Measurements from ENCODE around the gene TMEM182.

Gene TMEM182

DNA sequence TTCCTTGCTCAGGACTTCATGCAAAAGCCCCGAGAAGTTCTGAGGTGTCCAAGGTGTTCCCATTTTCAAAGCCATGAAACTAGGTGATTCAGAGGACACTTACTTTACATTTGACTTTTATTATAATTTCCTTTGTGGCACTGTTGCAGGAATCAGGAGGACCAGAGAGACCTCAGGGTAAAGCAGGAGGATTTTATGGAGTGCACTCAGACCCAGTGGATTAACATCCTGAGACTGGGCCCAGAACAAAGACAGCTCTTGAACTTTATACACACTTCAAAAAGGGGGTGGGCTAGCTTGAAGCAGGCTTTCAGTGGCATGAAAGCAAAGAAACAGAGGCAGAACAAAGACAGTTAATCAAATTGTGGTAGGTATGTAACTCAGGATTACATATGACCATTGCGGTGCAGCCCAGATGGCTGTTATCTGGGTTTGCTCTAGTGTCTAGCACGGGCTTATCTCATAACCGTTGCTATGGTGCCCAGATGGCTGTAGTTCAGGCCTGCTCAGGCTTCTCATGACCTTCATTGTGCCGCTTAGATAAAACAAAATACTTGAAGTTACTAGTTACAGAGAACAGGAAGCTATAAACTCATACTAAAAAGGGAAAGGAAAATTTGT is 39.4 kb downstream of the TMEM182 start:
- DNase-seq = no peak

GRCh38 chr2:102801858-102802699 is 40.2 kb downstream of the TMEM182 start:
- no peak for DNase-seq

GRCh38 chr2:102803041-102803896 is 41.4 kb downstream of the TMEM182 start:
- no peak for DNase-seq

DNA sequence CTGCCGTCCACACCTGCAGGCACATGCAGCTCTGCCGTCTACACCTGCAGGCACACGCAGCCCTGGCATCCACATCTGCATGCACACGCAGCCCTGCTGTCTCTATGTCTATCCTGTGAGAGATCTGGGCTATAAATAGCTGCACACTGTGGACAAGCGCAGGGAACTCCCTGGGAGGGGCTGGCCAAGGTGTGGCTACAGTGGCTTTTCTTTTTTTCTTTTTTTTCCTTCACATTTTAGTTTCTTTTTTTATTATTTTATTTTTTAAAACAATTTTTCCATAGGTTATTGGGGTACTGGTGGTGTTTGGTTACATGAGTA is 42.0 kb downstream of the TMEM182 start:
- no peak for DNase-seq

DNA sequence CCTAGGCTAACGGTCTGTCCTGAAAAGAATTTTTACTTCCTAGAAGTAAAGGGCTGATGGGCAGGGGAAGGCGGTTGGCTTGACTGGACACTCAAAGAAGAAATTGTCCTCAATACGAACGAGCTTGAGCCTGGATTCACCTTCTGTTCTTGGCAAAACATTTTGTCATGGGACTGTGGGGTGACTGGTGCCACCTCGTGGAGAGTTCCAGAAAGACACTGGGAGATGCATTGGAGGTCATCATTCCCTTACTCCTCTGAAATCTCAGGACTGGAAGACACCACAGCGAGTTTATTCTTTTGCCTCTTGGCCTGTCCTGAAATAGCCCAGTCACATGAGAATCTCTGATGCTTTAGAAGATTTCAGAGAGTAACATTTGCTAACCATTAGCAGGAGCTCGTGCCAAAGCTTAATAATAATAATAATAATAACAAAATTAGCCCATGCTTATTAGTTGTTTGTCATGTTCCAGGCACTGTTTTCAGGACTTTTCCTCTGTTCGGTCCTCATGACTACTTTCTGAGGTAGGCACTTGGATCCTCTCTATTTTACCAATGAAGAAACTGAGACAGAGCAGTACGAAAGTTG is 44.5 kb downstream of the TMEM182 start:
- DNase-seq = peak in 46 of 58 donors; percentile 5 to 73 (median 24)

DNA sequence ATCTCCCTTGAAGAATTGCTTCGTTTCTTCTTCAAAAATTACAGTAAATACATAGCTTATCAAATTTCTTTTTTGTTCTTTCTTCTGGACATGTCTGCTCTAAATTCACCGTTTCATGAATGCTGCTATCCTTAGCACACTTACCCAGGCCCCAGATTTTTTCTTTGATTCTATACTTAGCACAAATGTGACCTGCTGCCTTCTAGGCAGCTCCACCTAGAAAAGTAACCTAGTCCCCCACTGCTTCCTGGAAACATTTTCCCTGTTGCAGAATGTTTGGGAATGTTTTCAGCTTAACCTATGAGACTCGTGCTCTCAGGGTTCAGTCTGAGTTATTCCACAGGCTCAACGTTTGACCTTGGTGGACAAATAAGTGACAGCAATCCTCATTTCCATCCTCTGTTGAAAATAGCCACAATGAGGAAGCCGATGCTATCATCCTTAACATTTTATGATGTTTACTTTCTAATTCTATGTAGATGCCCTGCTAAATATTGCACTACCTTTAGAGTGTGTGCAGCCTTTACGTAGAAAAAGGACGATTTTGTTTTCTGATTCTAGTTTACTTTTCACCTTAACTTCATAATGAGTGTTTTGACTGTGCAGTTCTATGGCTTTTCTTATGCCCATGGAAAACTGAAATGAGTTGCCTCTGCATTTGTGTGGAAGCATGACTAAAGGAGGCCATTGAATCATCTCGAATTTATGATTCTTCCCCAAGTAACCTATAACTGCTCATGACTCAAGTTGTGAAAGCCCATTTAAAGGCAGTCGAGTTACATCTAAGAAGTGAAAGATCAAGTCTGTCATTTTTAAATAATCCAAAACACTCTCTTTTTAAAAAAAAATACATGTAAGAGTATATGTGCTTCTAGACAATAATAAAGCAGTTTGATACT is 47.7 kb downstream of the TMEM182 start:
- no peak for DNase-seq

DNA sequence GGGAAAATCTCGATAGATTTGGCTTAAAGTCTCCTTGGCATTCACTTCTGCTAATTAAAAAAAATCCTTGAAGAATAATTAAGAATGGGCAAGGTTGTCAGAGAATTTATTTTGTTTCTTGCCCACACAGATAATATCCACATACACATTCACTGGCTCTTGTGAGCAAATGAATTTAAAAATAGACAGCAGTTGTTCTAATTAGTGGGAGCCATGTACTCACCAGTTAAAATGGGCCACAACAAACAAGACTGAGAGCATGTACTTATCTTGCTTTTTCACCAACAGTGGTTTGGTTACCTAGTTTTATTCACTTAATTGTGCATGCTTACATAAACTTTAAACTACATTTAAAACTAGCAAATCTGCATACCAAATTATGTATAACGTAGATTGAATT is 53.5 kb downstream of the TMEM182 start:
- no peak for DNase-seq

- DNase-seq = peak in 15 of 58 donors; percentile 3 to 28 (median 7)
Measured at GRCh38 chr2:102826904-102827303, 65.1 kb downstream of the TMEM182 start.

- no peak for DNase-seq
Measured at GRCh38 chr2:102832789-102833188, 71.0 kb downstream of the TMEM182 start.

DNA sequence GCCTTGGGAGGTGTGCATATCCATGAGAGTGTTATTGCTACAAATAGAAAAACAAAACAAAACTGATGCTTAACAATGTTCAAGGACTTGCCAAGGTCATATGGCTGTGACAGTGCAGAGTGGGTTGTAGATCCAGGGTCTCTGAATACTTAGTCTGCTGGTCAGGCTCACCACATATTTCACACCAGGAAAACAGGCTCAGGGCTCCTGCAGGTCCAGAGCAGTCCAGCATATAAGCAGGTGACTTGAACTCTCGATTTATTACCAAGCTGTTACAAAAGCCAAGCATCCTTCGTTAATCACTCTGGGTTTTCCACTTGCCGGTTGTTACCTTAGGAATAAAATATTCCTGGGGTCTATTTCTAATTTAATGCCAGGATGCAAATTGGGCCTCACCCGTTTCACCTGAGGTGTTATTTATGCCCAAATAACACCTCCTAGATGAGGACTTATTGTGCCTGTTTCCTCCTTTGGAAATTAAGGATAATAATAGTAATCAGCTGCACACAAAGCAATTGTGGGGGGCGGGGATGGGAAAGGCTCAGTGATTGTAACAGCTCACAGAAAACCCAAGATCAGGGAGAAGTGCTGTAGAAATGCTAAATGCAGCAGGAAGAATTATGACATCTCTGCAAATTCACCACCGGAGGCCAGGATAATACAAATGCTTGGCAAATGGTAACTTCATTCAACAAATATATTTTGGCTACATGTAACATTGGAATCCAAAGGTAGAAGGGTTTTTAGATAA is 72.9 kb downstream of the TMEM182 start:
- no peak for DNase-seq

- DNase-seq = no peak
Measured at GRCh38 chr2:102837626-102838198, 75.9 kb downstream of the TMEM182 start.

- peak in 29 of 58 donors; percentile 2 to 66 (median 18) for DNase-seq
Measured at GRCh38 chr2:102839668-102840388, 78.0 kb downstream of the TMEM182 start.

DNA sequence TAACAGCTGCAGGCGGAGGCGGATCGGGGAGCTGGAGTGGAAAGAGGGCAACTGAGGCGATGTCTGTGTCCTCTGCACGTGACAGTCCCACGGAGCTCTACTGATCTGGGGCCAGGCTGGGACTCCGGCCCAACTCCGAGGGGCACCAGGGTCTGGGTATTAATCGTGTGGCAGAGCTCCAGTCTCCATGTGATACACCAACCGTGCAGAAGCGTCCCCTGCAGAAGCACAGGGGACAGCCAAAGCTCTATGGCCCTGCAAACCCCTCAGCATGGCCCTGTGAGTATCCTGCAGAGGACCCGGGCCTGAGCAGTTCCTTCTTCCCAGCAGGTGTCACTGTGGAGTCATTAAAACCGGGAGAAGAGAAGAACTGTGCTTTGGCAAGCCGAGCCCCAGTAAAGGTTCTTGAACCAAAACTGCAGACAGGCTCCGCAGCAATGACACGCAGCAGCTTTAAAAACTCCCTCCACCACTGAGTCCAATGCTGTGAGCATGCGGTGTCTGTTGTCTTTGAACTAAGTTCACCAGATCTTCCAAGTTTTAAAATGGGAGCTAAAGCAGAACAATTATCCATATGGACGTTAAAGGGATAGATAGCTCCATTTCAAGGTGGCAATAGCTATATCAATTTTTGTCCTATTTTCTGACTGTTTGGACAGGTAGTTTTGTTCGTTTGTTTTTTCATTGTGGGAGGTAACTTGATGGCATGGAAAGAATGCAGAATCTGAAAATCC is 79.4 kb downstream of the TMEM182 start:
- DNase-seq = peak in 51 of 58 donors; percentile 9 to 70 (median 38)

GRCh38 chr2:102843764-102844443 is 82.1 kb downstream of the TMEM182 start:
- peak in 1 of 58 donors; percentile 2 for DNase-seq

DNA sequence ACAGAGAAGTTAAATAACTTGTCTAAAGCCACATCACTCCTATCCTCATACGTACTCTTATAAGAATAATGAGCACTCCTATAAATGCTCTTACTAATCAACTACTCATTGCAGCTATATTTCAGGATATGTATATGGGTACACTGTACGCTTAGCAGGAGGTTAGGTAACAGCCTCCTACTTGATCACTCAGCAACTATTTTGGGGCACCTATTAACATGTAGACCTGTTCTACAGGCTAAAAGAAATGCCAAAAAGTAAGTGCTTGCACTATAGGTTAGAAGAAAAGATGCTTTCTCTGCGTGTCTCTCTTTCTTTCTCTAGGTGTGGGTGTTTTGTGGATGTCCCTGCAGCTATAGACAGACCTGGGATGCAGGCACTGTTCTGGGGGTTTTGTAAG is 83.1 kb downstream of the TMEM182 start:
- DNase-seq = no peak

DNA sequence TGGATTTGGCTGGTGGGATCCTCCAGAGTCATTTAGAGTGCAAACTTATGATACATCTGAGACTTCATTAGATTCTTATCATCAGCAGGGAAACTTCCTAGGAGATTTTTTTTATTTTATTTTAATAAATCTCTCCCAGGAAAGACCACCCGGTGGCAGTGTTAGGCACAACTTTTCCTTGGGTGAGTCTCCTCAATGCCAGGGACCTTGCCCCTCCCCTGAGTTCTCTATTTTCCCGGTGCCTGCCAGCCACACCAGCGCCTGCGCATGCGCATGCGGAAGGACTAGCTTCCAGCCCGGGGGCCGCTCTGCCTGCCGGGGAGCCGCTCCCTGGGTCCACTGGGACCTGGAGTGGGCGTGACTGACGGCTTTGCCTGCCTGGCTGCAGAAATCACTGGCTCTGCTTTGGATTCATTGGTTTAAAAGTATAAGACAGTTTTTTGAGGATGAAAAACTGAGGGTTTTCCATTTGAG is 86.6 kb downstream of the TMEM182 start:
- peak in 56 of 58 donors; percentile 7 to 84 (median 64) for DNase-seq

DNA sequence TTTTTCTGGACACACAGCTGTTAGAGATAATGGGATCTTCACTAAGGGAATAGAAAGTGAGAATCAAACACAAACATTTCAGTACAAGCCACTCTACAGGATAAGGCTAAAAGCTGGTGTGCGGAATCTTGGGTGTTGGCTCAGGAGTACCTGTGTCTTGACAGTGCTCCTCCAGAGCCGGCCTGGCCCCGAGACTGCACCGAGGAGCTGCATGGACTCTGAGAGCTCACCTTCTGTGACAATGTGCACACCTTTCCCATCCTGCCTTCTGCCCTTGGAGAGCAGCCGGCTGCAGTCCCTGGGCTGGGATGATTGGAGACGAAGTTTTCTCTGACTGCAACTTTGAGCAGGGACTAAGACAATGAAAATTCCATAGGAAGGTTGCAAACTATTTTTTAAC is 89.1 kb downstream of the TMEM182 start:
- DNase-seq = no peak

Data from anterior cingulate cortex (tissue), 58 donors.